SIG-M5 treated with dmso at 0.1 percent for 504 hours (cell line): ENCODE data around the gene OR10H2.
A peak's percentile ranks its signal among the peaks of the same experiment; 100 is the strongest.
"Not testable (repeated sequence)": the region's sequence is repeated elsewhere in the genome, so short reads cannot be mapped to it uniquely, and the experiment has no call there.

Source experiments
- DNase-seq: peaks from one replicate; lab custom pipeline; 2025; ENCODE audit not compliant: unreplicated experiment; lab: John Stamatoyannopoulos, UW

Gene OR10H2, protein sequence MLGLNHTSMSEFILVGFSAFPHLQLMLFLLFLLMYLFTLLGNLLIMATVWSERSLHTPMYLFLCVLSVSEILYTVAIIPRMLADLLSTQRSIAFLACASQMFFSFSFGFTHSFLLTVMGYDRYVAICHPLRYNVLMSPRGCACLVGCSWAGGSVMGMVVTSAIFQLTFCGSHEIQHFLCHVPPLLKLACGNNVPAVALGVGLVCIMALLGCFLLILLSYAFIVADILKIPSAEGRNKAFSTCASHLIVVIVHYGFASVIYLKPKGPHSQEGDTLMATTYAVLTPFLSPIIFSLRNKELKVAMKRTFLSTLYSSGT

GRCh38 chr19:15727724-15728123 is at the start of gene OR10H2:
TSS of gene OR10H2 (plus strand) at chr19:15728024. CDS start at chr19:15728044, 20 bp downstream.
- DNase-seq = no peak

DNA sequence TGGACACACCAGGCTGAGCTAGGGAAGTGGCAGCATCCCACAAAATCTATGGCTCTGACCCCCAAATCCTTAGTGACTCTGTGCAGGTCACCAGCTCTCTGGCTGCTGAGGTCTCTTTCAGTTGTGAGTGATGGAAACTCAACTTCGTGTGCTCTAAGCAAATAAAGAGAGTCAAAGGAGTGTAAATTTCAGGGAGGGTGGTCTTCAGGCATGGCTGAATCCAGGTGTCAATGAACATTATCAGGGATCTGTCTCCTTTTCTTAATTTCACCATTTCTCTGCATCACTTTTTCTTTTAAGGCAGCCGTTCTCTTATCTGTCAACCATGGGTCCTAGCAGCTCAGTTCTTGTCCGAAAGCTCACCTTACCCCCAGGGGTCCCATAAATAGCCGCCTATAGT is 48.7 kb upstream of the OR10H2 start:
- DNase-seq = no peak

- not testable (repeated sequence) for DNase-seq
These were observed 48.0 kb upstream of the OR10H2 start for GRCh38 chr19:15679865-15680264.

- no peak for DNase-seq
These were observed 47.1 kb upstream of the OR10H2 start for GRCh38 chr19:15680478-15681322.

- DNase-seq = no peak
These were observed 44.4 kb upstream of the OR10H2 start for GRCh38 chr19:15683411-15683810.

GRCh38 chr19:15684828-15685227 is 43.0 kb upstream of the OR10H2 start:
- DNase-seq = no peak

DNA sequence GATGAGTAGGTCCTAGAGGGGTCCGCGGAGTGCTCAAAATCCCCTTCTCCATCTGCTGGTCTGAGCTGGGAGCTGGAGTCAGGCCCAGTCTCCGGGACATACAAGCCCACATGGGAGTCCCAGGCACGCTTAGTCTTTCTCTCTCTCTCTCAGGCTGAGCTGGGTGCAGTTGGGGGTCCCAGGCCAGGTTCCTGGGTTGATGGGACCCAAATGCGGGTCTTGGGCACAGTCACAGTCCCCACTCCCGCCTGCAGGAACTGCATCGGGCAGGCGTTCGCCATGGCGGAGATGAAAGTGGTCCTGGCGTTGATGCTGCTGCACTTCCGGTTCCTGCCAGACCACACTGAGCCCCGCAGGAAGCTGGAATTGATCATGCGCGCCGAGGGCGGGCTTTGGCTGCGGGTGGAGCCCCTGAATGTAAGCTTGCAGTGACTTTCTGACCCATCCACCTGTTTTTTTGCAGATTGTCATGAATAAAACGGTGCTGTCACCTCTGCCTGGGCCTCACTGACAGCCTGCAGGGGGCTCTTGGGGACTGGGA is 31.1 kb upstream of the OR10H2 start:
- no peak for DNase-seq

GRCh38 chr19:15701757-15702533 is 25.9 kb upstream of the OR10H2 start:
- DNase-seq = peak; percentile 0

DNA sequence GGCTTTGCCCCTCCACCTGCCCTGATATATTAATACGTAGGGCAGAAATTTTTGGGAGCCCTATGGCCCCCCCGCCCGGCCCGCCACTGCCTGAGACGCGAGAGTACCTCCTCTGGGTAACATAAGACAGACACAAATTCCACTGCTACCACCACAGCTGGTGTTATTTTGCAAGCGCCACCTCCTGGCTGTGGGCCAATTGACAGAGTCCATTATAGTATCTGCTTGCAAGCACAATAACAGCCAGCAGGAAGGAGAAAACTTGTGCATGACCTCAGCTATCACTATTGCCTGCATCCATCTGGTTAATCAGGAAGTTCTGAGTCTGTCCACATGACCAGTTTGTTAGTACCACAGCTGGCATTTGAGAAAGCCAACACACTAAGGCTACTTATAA is 25.3 kb upstream of the OR10H2 start:
- DNase-seq = peak; percentile 67

- no peak for DNase-seq
These were observed 13.2 kb upstream of the OR10H2 start for GRCh38 chr19:15714638-15715037.

- no peak for DNase-seq
These were observed 12.2 kb upstream of the OR10H2 start for GRCh38 chr19:15715642-15716041.

DNA sequence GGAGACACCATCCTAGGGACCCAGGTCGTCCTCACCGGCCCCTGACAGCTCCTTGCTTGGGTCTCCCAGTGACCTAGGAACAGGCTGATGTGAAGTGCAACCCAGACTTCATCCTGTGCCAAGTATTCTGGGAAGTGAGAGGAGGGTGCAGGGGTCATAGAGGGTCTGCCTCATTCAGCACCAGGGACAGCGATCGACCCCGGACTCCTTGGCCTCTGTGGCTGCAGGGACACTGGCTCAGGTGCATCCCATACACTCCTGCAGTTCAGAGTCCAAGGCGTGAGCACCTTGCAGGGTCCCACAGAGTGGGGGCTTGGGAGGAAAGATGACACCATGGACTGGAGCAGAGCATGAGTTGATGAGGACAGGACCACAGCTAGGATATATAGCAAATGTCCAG is 10.0 kb upstream of the OR10H2 start:
- no peak for DNase-seq

DNA sequence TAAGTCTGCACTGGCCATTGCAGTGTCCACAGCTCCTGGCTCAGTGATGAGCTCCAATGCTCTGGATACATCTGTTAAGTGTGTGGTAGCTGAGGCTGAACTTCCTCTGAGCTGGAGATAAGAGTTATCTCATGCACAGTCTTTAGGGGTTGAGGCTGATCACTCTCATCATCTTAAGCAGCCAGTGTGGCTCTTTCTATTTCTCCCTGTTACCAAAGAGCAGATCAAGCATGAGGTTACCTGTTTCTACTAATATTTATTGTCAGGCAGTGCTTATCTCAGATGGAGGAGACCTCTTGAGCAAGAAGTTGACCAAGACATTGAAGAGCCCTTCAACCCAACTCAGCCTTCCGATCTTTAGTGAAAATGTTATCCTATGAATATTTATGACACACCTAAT is 6.6 kb upstream of the OR10H2 start:
- DNase-seq = no peak

- no peak for DNase-seq
These were observed 4.9 kb upstream of the OR10H2 start for GRCh38 chr19:15722956-15723355.

GRCh38 chr19:15730538-15730937 is 2.7 kb downstream of the OR10H2 start:
- DNase-seq = no peak

DNA sequence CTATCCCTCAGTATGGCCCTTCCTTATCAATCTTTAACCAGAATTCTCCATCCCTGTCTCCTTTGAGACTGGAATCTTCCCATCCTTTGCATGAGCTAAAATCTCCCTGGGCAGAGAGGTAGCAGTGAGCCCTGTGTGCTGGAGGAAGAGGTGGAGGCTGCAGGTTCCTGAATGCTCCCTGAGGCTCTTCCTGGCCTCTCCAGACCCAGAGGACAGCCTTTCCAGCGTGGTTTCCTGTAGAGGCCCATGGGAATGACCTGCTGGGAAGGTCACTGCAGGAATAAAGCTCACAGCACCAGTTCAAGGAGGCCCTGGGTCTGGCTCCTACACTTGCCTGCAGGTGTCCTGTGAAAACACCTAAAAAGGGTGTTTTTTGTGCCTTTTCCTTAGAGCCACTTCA is 4.6 kb downstream of the OR10H2 start:
- no peak for DNase-seq

DNA sequence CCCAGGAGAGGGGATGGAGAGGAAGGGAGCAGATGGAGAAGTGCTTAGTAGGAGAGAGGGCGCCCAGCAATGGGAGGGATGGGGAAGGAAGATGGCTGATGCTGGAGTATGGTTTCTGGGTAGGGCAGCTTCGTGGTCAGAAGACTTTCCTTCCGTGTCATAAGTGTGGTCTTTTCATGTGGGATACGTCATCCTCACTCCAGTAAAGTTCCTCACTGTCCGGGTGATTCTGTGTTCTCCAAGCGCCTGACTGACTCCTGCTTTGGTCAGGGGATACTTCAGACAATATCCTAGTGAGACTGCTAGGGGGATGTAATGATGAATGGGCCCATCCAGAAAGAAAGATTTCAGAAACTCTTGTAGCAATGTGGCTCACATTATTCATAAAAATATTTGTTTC is 6.1 kb downstream of the OR10H2 start:
- DNase-seq = no peak

- no peak for DNase-seq
These were observed 9.9 kb downstream of the OR10H2 start, which contains the start of gene OR10H3 for GRCh38 chr19:15737722-15738121. TSS of gene OR10H3 (plus strand) at chr19:15737985. CDS start at chr19:15741393, 3,408 bp downstream.

DNA sequence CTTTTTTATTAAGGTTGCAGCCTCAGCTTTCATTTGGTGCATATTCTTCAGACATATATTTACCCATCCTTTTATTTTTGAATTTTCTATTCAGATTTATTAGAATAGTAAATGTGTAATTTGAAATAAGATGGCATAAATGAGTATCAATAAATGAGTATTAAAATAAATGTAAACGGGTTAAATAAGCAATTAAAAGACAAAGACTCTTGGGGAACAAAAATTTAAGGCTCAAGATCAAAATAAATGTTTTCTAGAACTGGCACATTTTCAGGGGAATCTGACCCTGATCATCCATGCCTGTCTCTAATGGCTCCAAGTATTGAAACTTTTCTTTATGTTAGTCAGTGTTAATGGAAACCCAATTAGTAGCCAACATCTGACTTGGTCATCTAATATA is 13.0 kb downstream of the OR10H2 start:
- DNase-seq = no peak

GRCh38 chr19:15748239-15748638 is 20.4 kb downstream of the OR10H2 start:
- DNase-seq = no peak

GRCh38 chr19:15758379-15758778 is 30.6 kb downstream of the OR10H2 start:
- DNase-seq = no peak
